Measurements from ENCODE around the gene ITGA7. TPM values are rescaled to one million over a fixed set of nuclear protein-coding genes. Genes with fewer than 3 reads are reported as not detected.
"Not testable (repeated sequence)": the region's sequence is repeated elsewhere in the genome, so short reads cannot be mapped to it uniquely, and the experiment has no call there.

The ITGA7 gene
- polyA plus RNA-seq, 5 donors = 11.4 to 33.9 (median 27.2) TPM

DNA sequence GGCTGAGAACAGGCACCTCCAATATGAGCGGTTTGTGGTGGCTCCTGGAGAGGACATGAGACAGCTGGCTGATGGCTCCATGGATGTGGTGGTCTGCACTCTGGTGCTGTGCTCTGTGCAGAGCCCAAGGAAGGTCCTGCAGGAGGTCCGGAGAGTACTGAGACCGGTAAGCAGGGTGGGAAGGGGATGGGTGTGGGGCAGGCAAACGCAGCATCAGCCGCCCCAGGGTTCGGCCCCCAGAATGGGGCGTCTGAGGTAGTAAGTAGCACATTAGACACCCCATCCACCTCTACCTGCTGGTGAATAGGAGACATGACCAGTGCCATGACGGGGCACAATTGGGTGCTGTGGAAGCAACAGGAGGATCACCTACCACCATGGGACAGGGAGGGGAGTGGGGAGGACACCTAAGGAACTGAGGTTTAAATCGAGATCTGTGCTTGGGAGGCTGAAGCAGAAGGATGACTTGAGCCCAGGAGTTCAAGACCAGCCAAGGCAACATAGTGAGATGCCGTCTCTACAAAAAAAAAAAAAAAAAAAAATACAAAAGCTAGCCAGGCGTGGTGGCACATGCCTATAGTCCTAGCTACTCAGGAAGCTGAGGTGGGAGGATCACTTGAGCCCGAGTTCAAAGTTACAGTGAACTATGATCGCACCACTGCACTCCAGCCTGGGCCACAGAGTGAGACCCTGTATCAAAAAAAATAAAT is 25.5 kb downstream of the ITGA7 start:
- no peak for DNase-seq

DNA sequence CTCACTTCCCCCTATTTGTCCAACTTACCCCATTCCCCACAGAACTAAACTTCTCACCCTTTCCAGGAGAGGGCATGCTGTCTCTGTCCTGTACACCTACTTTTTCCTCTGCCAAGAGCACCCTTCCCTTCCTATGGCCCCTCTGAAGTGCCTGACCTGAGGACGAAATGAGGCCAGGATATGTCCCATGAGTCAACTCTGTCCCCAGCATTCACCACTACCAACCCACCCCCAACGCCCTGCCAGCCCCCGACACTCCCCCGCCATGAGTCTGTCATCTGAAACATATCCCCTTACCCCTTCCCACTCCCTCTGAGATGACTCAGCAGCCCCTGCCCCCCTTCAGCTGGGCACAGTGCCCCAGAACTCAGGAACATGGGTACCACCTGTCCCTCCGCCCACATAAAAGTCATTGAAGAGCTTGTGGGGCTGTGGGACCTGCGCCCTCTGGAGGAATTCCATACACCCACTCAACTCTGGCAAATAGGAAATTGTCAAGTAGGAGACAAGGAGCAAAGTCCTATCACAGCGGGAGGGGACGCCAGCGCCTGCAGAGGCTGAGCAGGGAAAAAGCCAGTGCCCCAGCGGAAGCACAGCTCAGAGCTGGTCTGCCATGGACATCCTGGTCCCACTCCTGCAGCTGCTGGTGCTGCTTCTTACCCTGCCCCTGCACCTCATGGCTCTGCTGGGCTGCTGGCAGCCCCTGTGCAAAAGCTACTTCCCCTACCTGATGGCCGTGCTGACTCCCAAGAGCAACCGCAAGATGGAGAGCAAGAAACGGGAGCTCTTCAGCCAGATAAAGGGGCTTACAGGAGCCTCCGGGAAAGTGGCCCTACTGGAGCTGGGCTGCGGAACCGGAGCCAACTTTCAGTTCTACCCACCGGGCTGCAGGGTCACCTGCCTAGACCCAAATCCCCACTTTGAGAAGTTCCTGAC is 26.3 kb downstream of the ITGA7 start:
- DNase-seq = peak; percentile 42 to 62

DNA sequence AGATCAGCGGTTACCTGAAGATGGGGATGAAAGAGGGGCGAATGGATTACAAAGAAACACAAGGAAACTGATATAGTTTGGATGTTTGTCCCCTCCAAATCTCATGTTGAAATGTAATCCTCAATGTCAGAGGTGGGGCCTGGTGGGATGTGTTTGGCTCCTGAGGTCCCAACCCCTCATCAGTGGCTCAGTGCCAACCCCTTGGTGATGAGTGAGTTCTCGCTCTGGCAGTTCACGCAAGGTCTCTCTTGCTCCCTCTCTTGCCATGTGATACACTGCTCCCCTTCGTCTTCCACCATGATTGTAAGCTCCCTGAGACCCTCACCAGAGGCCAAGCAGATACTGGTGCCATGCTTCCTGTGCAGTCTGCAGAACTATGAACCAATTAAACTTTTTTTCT is 28.0 kb downstream of the ITGA7 start:
- no peak for DNase-seq

DNA sequence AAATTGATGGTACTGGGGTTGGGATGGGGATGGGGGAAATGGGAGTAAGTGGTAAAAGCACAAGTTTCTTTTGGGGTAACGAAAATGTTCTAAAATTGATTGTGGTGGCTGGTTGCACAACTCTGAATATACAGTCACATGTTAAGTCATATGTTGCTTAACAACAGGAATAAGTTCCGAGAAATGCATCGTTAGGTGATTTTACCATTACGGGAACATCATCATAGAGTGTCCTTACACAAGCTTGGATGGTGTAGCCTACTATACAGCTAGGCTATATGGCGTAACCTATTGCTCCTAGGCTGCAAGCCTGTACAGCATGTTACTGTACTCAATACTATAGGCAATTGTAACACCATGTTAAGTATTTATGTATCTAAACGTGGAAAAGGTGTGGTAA is 31.0 kb downstream of the ITGA7 start:
- no peak for DNase-seq

DNA sequence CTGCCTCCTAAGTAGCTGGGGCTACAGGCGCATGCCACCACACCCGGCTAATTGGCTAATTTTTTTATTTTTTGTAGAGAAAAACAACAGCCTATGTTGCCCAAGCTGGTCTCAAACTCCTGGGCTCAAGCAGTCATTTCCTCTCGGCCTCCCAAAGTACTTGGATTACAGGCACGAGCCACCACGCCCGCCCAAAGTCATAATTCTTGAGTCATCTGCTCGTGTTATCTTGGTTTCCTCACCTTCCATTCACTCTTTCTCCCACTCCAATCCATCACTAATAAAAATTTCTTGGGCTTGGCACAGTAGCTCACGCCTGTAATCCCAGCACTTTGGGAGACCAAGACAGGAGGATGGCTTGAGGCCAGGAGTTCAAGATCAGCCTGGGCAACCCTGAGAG is 32.0 kb downstream of the ITGA7 start:
- no peak for DNase-seq

DNA sequence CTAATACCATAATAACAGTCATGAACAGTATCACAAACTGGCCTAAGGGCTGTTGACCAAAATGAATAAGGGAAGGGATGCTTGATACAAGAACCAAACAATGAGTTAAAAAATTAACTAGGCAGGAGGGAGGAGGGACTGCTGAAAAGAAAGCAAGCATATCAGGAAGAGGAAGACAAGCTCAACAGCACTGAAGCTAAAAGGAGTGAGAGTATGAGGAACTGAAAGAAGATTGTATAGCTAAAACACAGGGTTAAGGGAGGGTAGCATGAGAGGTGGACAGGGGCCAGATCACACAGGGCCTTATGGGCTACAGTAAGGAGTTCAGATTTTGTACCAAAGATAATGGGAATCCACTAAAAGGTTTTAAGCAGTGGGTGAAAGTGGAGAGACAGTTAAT is 34.1 kb downstream of the ITGA7 start:
- DNase-seq = no peak

DNA sequence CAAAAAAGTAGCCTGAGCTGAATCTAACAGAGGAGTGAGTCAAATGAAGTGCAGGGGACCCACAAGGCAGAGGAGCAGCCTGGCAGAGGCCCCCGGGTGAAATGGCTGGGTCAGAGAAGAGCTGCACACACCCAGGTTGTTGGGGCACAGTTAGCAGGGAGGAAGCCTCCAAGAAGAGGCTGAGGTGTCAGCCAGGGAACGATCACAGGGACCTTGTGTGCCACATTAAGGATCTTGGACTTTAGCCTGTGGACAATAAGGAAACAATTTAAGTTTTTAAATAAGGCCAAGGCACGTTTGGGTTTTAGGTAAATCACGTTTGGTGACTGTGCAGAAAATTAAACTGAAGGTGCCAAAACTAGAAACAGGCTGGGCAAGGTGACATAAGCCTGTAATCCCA is 36.0 kb downstream of the ITGA7 start:
- DNase-seq = no peak

DNA sequence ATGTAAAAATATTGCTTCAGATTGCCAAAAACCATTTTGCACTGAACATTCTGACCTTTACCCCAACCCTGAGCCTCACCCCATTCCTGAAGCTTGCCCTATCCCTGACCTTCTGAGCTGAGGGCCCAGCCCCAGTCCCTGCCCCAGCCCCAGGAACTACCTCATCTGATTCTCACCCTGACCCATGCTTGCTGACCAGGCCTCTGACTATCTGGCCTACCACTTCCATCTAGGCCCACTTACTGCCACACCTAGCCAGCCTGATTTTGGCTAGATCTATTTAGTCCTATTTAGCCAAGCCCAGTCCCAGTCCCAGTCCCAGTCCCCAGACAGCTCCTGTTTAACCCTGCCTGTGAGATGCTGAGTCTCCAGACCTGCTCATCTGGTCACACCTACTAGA is 37.4 kb downstream of the ITGA7 start:
- DNase-seq = no peak

DNA sequence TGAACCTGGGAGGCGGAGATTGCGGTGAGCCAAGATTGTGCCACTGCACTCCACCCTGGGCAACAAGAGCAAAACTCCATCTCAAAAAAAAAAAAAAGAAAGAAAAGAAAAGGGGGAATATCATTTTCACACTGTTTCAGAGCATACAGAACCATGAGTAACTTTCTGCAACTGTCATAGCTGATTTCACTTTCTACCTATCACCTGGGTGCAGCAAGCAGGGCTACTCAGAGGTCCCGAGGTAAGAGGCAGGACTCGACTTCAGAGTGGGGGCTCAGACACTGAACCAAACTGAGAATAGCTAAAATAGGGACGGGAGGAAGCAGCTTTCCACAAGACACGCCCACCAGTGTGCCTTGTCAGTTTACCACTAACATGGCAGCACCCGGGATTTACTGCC is 41.2 kb downstream of the ITGA7 start:
- no peak for DNase-seq

DNA sequence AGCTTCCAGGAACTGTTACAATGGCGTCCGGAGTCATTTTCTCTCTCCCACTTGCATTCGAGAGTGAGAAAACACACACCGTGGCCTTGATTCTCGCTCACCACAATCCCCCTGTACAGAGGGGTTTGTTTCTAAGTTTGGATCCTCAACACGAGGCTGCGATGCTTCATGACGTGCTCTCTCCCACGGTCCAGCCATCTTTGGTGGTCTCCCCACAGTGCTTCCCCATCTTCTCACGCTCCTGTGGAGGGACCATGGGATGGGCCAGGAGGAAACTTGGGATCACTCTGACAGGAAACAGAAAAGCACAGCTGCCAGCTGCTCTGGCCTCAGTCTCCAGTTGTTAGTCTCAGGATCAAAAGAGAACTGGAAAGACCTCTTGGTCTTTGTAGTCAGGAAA is 42.9 kb downstream of the ITGA7 start:
- DNase-seq = no peak

DNA sequence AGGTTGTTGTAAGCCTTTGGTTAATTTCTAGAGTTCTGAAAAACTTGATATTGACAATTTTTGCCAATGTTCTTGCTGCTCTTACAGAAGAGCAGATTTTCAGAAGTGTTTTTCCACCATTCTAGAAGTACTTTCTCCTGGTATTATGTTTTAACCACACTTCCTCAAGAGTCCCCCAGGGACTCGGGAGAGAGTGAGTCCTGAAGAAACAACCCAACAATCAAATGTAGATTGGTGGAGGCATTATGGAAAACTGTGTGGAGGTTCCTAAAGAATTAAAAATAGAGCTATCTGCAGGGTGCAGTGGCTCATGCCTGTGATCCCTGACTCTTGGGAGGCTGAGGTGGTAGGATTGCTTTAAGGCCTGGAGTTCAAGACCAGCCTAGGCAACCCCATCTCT is 44.3 kb downstream of the ITGA7 start:
- no peak for DNase-seq

DNA sequence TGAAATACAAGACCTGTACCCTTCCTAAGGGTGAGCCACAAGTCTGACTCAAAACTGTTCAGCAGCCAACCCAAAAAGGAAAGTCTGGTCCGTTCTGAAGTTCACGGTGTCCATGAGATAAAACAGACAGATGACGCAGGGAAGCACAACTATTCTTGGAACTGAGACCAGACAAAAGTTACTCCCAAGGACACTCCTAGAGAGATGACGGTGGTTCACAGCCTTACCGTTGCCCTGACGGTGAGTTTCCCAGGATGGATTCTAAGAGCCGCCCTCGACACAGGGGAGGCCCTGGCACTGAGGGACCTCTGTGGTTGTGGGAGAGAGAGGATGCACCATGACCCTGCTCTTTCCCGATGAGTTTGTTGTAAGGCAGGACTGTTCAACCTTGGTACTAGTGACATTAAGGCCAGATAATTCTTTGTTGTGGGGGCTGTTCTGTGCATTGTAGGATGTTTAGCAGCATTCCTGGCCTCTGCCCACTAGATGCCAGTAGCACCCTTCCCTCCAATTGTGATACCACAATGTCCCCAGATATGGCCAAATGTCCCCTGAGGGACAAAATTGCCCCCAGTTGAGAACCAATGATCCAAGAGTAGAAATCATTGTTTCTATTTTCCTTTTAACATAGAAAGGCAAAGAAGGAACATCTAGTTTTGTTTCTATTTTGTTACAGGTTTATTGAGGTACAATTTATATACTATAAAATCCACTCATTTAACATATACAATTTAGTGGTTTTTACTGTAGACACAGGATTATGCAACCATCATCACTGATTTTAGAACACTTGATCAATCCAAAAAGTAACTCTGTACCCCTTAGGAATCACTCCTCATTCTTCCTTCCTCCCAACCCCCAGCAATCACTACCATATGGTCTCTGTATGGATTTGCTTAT is 48.0 kb downstream of the ITGA7 start:
- no peak for DNase-seq

DNA sequence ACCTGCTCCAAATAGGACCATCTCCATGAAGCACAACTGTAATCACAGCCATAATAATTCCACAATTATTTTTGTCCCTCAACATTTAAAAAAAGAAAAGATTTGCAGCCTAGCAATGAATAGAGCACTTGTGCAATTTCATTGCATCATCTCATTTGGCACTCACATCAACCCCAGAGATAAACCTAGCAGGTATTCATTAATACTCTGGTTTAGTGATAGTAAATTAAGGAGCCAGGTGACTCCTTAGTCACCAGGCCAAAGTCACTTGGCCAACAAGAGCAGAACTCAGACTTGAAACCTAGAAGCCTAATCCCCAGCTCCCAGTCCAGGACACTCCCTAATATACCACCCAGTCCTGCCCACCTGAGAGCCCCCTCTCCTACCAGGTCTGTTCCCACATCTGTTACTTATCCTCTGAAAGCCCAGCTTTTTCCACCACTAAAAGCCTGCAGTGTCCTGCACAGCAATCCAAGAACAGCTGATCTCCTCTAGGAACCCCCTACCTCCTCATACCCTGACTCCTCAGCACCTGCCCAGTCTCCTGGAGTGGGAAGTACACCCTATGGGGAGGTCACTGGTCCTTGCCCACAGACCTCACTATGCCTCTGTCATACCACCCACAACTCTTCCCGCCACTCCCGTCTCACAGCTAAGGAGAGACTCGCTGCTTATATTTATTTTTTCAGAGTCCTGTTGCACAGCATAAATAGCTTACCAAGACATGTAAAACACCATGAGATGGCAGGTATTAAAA is 48.9 kb downstream of the ITGA7 start:
- DNase-seq = no peak

DNA sequence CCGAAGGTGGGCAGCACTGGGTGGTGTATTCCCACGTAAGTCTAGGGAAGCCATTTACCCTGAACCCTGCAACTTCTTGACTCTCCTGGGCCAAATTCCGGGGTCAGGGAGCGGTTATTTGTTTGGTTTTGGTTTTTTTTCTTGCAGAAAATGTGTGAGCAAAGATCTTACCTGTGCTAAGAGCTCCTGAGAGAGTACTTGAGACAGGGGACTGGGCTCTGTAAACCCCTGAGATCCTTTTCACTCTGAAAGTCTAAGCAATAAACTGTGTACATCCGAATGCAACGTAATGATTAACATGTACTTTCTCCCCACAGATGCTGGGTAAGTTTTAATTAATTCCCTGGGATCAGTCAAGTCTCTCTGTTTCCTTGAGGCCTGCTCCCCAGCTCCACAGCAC is 49.5 kb downstream of the ITGA7 start:
- DNase-seq = peak in 1 of 2 donors; percentile 17

DNA sequence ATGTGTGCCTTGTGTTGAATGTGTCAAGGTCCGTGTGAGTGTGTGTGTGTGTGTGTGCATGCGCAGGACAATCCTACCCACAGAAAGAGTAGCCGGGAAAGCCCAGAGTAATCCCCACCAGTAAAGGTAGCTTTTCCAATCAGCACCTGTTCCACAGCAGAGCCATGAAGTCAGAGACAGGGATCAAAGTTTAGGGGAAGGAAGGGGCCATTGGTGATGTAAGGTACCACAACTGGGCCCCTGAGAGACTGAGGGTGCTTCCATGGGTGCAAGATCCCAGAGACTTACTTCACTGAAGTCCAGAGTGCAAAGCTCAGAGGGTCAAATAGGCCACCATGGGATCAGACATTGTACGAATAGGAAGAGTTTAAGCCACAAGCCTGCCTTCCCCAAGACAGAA is 50.5 kb downstream of the ITGA7 start:
- no peak for DNase-seq

DNA sequence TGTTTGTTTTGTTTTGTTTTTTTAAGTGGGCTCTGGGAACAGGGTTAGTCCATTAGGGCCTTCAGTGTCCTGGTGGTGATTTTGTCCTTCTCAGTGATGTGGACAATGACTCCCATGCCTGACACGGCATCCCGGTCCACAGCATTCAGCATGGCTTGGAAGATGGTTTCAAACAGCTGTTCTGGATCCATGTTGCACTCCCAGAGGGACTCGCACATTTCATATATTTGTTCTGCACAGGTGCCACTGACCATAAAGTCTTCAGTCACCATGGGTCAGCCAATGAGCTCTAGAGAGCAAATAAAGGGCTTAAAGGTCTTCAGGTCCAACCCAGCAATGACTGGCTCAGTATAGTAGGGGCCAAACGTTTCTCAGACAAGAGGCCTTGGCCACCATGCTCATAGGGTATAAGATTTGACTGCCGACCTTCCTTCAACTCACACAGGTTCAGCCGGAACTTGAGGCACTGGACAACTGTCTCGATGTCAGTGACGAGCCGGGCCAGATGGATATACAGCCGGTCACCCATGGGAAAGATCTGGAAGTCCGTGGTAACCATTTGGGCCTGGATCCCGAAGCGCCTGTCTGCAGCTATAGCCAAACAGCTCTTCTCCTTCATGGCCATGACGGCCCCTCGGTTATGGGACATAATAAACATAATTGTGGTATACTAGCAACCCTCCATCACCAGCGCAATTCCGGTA is 53.0 kb downstream of the ITGA7 start:
- DNase-seq = no peak

DNA sequence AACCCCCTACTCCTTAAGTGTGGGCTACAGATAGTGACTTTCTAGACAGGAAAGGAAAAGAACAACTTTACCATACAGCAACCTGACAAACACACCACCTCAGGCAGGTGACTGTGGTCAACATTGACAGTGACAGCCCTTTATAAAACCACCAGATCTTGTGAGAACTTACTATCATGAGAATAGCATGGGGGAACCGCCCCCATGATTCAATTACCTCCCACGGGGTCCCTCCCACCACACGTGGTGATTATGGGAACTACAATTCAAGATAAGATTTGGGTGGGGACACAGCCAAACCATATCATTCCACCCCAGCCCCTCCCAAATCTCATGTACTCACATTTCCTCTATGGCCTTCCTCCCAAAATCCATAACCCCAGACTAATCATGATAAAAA is 54.7 kb downstream of the ITGA7 start:
- DNase-seq = no peak

DNA sequence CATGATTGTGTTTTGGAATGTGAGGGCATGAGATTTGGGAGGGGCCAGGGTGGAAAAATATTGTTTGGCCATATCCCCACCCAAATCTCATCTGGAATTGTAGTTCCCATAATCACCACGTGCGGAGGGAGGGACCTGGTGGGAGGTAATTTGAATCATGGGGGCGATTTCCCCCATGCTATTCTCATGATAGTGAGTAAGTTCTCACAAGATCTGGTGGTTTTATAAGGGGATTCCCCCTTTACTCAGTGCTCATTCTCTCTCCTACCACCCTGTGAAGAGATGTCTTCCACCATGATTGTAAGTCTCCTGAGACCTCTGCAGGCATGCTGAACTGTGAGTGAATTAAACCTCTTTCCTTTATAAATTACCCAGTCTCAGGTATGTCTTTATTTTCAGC is 55.4 kb downstream of the ITGA7 start:
- no peak for DNase-seq

DNA sequence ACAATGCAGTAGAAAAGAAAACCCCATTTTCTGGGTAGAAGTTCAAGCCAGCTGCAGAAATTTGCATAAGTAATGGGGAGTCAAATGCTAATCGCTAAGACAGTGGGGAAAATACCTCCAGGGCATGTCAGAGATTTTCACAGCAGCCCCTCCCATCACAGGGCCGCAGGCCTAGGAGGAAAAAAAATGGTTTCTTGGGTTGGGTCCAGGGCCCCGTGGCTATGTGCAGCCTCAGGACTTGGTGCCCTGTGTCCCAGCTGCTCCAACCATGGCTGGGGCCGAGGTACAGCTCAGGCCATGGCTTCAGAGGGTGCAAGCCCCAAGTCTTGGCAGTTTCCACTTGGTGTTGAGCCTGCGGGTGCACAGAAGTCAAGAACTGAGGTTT is 56.4 kb downstream of the ITGA7 start:
- no peak for DNase-seq

DNA sequence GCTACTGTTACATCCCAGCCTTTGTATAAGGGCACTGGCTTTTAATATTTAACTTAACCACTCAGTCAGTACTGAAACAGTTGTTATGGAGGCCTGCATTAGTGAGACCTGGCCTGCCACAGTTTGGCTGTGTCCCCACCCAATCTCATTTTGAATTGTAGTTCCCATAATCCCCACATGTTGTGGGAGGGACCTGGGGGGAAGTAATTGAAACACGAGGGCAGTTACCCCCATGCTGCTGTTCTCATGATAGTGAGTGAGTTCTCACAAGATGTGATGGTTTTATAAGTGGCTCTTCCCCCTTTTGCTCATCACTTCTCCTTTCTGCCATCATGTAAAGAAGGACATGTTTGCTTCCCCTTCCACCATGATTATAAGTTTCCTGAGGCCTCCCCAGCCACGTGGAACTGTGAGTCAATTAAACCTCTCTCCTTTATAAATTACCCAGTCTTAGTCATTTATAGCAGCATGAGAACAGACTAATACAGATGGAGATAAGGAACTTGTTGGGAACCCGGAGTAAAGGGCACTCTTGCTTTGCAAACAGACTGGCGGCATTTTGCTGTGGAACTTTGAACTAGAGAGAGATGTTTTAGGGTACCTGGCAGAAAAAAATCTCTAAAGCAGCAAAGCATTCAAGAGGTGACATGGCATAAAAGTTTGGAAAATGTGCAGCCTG is 56.9 kb downstream of the ITGA7 start:
- not testable (repeated sequence) for DNase-seq
